GM12878 (cell line): ENCODE data around the gene ZNF530. TPM values are rescaled to one million over a fixed set of nuclear protein-coding genes. Genes with fewer than 3 reads are reported as not detected.

Experiments
- CBFB ChIP-seq: IDR thresholded peaks from 2 replicates; pipeline ENCODE4 v1.6.1; 2016; ENCODE audit warnings: antibody characterized with exemption, low read depth
- CREB1 ChIP-seq: IDR thresholded peaks from 2 replicates; pipeline ENCODE4 v1.6.1; 2012; ENCODE audit warnings: low read depth, mild to moderate bottlenecking, inconsistent platforms
- CREM ChIP-seq: IDR thresholded peaks from 2 replicates; pipeline ENCODE4 v1.6.1; 2014; ENCODE audit warnings: antibody characterized with exemption, low read depth
- EED ChIP-seq: sonication (generic); IDR thresholded peaks from 2 replicates; pipeline ENCODE4 v1.6.1; 2016; ENCODE audit warnings: antibody characterized with exemption, low read depth
- ESRRA ChIP-seq: IDR thresholded peaks from 2 replicates; pipeline ENCODE4 v1.6.1; 2012; ENCODE audit warnings: mild to moderate bottlenecking, low read length, improper control_type of control experiment
- GABPA ChIP-seq: IDR thresholded peaks from 2 replicates; pipeline ENCODE4 v1.6.1; 2014; ENCODE audit warnings: antibody characterized with exemption, low read depth, mild to moderate bottlenecking, inconsistent platforms
- HSF1 ChIP-seq: fragments of 150-350 bp; IDR thresholded peaks from 2 replicates; pipeline ENCODE4 v1.6.1; 2014; ENCODE audit warnings: mild to moderate bottlenecking, low read depth, low read length
- SIX5 ChIP-seq: IDR thresholded peaks from 2 replicates; pipeline ENCODE4 v1.6.1; 2011; ENCODE audit warnings: mild to moderate bottlenecking, low read depth, low read length, moderate library complexity; ENCODE audit not compliant: severe bottlenecking
- YY1 ChIP-seq: IDR thresholded peaks from 2 replicates; pipeline ENCODE4 v1.6.1; 2011; ENCODE audit warnings: low read depth, mild to moderate bottlenecking, low read length
- polyA plus RNA-seq, 11 experiments: library from polyadenylated mRNA; depleted of rRNA in 4 of 11; unstranded in 6 of 11; stranded (reverse) in 5 of 11; fragments of >200 nt; fragmentation: Nextera tagmentation in 4 of 11; fragmentation: Illumina TruSeq in 1 of 11; extraction: Ambion mirVana in 4 of 11; extraction: Trizol in 1 of 11; gene quantifications; 1 replicate in 1 of 11; 2 replicates in 10 of 11; pipeline versions ENCODE4 v1.2.1 to v1.2.3, GENCODE V29; 2011 to 2016; ENCODE audit warnings: inconsistent platforms in 2 of 11, missing spikeins in 2 of 11, low read depth in 1 of 11
- total RNA-seq, 4 experiments: library from RNA; depleted of rRNA in 3 of 4; stranded (reverse); fragments of >200 nt in 3 of 4; fragmentation: Illumina TruSeq in 1 of 4; extraction: Trizol in 1 of 4; gene quantifications; 2 replicates each; pipeline versions ENCODE4 v1.2.1 to v1.2.3, GENCODE V29; 2013 to 2021
- TF ChIP-seq, protein P1 (sequence below): fragments of 150-350 bp; IDR thresholded peaks from 2 replicates; pipeline ENCODE4 v1.6.1; 2016; ENCODE audit warnings: low read depth, low read length
- TF ChIP-seq, protein P2 (sequence below), 3 experiments: IDR thresholded peaks in 2 of 3; conservative IDR thresholded peaks in 1 of 3; 2 replicates each; pipeline ENCODE4 v1.5.1; 2011; ENCODE audit warnings: low read depth in 3 of 3, low read length in 3 of 3, mild to moderate bottlenecking in 3 of 3, control low read depth in 2 of 3, moderate library complexity in 2 of 3, inconsistent platforms in 1 of 3, mixed read lengths in 1 of 3; ENCODE audit not compliant: control insufficient read depth in 2 of 3, insufficient read depth in 1 of 3; ENCODE audit errors: extremely low read depth in 1 of 3
- TF ChIP-seq, protein P3 (sequence below): IDR thresholded peaks from 2 replicates; pipeline ENCODE4 v1.6.1; 2011; ENCODE audit warnings: borderline replicate concordance, low read depth, mild to moderate bottlenecking, moderate library complexity, mixed read lengths, low read length; ENCODE audit not compliant: insufficient read depth; ENCODE audit errors: extremely low read length
- TF ChIP-seq, protein P4 (sequence below): fragments of 450-650 bp; IDR thresholded peaks from 2 replicates; pipeline ENCODE4 v1.6.1; 2016; ENCODE audit warnings: mild to moderate bottlenecking, moderate library complexity, borderline replicate concordance
- TF ChIP-seq, protein P5 (sequence below): fragments of 450-650 bp; IDR thresholded peaks from 2 replicates; pipeline ENCODE4 v1.6.1; 2016; ENCODE audit warnings: mild to moderate bottlenecking

The ZNF530 gene
- total and polyA plus RNA-seq, 10 of the 15 experiments (the other 5 are each of a cell fraction or from before 2014, with no cell fraction given): 1.9 to 9.3 (median 6.6) TPM

GRCh38 chr19:57583521-57584416 is 15.9 kb upstream of the ZNF530 start, which contains the start of gene ZIK1 (continued):
- TF ChIP-seq, protein P1, sequence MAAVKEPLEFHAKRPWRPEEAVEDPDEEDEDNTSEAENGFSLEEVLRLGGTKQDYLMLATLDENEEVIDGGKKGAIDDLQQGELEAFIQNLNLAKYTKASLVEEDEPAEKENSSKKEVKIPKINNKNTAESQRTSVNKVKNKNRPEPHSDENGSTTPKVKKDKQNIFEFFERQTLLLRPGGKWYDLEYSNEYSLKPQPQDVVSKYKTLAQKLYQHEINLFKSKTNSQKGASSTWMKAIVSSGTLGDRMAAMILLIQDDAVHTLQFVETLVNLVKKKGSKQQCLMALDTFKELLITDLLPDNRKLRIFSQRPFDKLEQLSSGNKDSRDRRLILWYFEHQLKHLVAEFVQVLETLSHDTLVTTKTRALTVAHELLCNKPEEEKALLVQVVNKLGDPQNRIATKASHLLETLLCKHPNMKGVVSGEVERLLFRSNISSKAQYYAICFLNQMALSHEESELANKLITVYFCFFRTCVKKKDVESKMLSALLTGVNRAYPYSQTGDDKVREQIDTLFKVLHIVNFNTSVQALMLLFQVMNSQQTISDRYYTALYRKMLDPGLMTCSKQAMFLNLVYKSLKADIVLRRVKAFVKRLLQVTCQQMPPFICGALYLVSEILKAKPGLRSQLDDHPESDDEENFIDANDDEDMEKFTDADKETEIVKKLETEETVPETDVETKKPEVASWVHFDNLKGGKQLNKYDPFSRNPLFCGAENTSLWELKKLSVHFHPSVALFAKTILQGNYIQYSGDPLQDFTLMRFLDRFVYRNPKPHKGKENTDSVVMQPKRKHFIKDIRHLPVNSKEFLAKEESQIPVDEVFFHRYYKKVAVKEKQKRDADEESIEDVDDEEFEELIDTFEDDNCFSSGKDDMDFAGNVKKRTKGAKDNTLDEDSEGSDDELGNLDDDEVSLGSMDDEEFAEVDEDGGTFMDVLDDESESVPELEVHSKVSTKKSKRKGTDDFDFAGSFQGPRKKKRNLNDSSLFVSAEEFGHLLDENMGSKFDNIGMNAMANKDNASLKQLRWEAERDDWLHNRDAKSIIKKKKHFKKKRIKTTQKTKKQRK: 0 out of 2 replicates have a peak, but pooled peaks have one; percentile 17
- TF ChIP-seq GABPA (peak; percentile 94), HSF1 (no peak), SIX5 (peak; percentile 60), CBFB (no peak), YY1 (peak; percentile 80), CREB1 (0 out of 2 replicates have a peak, but pooled peaks have one; percentile 75), ESRRA (no peak), CREM (peak; percentile 70), EED (no peak)
- TF ChIP-seq, protein P2, sequence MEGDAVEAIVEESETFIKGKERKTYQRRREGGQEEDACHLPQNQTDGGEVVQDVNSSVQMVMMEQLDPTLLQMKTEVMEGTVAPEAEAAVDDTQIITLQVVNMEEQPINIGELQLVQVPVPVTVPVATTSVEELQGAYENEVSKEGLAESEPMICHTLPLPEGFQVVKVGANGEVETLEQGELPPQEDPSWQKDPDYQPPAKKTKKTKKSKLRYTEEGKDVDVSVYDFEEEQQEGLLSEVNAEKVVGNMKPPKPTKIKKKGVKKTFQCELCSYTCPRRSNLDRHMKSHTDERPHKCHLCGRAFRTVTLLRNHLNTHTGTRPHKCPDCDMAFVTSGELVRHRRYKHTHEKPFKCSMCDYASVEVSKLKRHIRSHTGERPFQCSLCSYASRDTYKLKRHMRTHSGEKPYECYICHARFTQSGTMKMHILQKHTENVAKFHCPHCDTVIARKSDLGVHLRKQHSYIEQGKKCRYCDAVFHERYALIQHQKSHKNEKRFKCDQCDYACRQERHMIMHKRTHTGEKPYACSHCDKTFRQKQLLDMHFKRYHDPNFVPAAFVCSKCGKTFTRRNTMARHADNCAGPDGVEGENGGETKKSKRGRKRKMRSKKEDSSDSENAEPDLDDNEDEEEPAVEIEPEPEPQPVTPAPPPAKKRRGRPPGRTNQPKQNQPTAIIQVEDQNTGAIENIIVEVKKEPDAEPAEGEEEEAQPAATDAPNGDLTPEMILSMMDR (IDR thresholded peaks at IDR 0.05 in 2 of 3, conservative IDR thresholded peaks at IDR 0.05 in 1 of 3; ENCODE audit: control insufficient read depth in 2 of 3, extremely low read depth in 1 of 3, insufficient read depth in 1 of 3, low read depth in 3 of 3, low read length in 3 of 3): no peak
- TF ChIP-seq, protein P3, sequence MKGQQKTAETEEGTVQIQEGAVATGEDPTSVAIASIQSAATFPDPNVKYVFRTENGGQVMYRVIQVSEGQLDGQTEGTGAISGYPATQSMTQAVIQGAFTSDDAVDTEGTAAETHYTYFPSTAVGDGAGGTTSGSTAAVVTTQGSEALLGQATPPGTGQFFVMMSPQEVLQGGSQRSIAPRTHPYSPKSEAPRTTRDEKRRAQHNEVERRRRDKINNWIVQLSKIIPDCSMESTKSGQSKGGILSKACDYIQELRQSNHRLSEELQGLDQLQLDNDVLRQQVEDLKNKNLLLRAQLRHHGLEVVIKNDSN: peak; percentile 46
- TF ChIP-seq, protein P4, sequence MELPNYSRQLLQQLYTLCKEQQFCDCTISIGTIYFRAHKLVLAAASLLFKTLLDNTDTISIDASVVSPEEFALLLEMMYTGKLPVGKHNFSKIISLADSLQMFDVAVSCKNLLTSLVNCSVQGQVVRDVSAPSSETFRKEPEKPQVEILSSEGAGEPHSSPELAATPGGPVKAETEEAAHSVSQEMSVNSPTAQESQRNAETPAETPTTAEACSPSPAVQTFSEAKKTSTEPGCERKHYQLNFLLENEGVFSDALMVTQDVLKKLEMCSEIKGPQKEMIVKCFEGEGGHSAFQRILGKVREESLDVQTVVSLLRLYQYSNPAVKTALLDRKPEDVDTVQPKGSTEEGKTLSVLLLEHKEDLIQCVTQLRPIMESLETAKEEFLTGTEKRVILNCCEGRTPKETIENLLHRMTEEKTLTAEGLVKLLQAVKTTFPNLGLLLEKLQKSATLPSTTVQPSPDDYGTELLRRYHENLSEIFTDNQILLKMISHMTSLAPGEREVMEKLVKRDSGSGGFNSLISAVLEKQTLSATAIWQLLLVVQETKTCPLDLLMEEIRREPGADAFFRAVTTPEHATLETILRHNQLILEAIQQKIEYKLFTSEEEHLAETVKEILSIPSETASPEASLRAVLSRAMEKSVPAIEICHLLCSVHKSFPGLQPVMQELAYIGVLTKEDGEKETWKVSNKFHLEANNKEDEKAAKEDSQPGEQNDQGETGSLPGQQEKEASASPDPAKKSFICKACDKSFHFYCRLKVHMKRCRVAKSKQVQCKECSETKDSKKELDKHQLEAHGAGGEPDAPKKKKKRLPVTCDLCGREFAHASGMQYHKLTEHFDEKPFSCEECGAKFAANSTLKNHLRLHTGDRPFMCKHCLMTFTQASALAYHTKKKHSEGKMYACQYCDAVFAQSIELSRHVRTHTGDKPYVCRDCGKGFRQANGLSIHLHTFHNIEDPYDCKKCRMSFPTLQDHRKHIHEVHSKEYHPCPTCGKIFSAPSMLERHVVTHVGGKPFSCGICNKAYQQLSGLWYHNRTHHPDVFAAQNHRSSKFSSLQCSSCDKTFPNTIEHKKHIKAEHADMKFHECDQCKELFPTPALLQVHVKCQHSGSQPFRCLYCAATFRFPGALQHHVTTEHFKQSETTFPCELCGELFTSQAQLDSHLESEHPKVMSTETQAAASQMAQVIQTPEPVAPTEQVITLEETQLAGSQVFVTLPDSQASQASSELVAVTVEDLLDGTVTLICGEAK: peak; percentile 92
- TF ChIP-seq, protein P5, sequence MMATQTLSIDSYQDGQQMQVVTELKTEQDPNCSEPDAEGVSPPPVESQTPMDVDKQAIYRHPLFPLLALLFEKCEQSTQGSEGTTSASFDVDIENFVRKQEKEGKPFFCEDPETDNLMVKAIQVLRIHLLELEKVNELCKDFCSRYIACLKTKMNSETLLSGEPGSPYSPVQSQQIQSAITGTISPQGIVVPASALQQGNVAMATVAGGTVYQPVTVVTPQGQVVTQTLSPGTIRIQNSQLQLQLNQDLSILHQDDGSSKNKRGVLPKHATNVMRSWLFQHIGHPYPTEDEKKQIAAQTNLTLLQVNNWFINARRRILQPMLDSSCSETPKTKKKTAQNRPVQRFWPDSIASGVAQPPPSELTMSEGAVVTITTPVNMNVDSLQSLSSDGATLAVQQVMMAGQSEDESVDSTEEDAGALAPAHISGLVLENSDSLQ: 0 out of 2 replicates have a peak, but pooled peaks have one; percentile 15
